GM19395 (cell line): Measurements from ENCODE around the gene DCAF8.
A peak's percentile ranks its signal among the peaks of the same experiment; 100 is the strongest.

Experiments
- ATAC-seq: cut with Tn5 transposase; IDR thresholded peaks from one replicate; pipeline ENCODE4 v1.9.1; 2021; ENCODE audit warnings: mild to moderate bottlenecking, moderate library complexity; ENCODE audit not compliant: unreplicated experiment

DCAF8 gene

DNA sequence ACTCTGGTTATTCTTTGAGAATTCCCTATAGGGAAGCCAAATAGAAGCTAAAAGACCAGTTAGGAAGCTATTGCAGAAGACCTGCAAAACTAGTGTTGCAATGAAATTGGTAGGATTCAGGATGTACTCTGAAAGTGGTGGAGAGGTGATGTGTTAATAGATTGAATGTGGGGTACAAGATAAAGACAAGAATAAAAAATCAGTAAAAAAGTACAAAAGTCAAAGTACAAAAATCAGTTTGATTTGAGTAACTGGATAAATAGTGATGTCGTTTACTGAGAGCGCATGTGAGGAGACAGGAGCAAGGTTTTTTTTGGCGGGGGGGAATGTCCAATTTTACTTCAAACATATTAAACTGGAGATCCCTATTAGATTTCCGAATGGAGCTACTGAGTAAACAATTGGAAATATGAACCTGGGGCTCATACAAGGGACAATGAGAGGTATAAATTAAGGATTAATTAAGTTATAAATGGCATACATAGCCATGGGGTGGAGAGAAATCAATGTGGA, 2.5 kb upstream of the DCAF8 start:
- no peak for ATAC-seq

DNA sequence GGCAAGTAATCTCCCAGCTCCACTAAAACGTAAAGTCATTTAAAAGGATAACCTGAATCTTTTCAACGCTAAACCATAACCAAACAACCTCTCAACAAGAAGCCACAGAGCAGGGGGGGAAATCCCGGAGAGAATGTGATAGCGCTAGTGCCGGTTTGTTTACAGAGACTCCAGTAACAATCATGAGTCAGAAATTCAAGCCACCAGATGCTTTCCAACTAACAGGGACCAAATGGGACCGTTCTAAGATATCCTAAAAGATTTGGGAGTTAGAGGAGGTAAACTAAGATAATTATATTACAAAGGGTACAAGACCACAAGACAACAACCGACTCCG, 825 bp downstream of the DCAF8 start:
- ATAC-seq = peak; percentile 49

DNA sequence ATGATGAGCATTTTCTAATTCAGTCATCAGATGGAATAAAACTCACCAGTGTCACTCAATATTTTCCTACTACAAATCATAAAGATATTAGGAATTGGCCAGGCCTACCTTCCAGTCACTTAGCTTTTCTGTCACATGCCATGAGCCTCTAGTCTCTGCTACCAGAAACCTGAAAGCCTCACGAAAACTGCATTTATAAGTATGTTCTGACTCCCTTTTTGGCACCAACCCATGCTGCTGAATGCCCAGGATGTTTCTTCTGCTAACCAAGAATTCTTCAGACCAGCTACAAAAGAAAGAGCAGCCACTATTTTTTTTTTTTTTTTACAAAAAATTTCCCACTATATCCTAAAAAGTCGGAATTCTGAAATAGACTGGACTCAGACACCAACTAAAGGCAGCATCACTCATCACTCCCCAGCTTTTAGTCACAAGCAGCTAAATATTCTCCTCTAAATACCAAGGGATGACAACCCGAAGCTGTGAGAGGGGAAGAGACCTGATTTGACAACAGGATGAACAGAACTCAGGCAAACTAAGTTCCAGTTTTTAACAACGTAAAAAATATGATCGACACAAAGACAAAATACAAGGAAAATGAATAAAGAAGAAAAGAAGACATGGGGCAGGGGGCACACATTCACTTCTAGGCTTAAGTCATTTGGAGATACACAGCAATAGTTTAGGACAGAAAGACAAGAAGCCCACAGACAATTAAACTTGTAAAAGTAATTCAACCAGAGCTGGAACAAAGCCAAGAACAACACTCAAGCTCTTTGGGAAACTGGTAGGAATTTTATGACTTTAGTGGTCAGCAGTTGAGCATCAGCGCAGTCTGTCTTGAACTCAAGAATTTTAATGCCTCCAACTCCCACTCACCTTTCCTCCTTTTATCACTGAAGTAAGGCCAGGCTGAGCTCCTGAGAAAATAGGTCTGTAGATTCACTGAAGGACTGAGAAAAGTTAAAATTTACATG, 1.7 kb downstream of the DCAF8 start:
- no peak for ATAC-seq

DNA sequence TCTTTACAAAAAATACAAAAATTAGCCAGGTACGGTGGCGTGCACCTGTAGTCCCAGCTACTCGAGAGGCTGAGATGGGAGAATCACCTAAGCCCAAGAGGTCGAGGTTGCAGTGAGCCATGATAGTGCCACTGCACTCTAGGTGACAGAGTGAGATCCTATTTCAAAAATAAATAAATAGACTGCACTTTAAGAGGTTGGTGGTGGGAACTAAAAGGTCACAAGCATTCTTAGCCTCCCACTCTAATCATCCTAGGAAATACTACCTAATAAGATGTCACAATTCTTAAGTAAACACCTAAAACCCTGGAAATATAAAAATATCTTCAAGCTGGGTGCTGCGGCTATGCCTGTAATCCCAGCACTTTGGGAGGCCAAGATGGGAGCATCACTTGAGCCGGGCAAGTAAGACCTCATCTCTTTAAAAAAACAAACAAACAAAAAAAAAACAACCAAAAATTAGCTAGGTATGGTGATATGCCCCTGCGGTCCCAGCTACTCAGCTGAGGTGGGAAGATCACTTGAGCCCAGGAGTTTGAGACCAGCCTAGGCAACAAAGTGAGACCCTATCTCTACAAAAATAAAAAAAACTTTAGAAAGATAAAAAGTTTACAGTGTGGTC, 4.1 kb downstream of the DCAF8 start:
- no peak for ATAC-seq

DNA sequence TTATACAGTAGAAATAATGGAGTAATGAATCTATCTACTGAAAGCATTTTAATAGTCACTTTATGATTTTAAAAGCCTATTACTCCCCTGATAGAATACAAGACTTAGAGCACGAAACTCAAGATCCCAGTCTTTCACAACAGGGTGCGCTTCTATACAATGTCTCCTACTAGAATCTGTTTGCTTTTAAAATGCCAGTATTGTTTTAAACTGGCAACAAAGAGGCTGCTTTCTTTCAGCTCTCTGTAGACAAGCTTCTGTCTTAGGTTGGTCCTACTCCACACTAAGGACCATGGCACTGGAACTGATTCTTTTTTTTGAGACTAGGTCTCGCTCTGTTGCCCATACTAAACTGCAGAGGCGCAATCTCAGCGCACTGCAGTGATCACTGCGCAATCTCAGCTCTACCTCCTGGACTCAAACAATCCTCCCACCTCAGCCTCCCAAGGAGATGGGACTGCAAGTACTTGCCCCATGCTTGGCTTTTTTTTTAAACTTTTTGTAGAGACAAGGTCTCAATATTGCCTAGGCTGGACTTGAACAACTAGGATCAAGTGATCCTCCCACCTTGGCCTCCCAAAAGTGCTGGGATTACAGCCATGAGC, 4.8 kb downstream of the DCAF8 start:
- ATAC-seq = no peak

DNA sequence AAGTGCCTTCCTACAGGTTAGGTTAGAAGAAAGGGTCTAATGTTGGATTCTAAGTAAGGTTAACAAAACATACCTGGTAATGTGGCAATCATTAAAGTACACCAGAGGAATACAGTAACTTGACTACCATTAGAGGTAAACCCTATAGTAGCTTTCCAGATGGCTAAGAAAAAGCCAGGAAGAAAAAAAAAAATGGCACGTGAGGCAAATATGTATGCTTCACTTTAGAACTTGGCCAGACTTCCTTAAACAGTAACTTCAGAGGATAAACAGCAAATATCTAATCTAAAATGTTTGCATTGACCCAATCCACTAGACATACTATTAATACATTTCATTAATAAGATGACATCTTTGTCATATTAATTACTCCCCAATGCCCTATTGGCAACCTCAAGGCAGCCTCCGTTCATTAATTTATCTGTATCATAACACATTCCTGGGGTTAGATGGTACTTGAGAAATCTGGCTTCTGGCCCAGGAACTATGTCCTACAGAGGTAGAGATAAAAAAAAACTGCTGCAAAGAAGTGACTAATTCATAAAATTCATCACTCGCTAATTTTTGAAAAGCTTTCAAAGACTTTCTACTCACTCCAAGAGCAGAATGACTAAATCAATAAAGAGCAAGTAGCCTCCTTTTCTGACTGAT, 5.8 kb downstream of the DCAF8 start:
- ATAC-seq = no peak

DNA sequence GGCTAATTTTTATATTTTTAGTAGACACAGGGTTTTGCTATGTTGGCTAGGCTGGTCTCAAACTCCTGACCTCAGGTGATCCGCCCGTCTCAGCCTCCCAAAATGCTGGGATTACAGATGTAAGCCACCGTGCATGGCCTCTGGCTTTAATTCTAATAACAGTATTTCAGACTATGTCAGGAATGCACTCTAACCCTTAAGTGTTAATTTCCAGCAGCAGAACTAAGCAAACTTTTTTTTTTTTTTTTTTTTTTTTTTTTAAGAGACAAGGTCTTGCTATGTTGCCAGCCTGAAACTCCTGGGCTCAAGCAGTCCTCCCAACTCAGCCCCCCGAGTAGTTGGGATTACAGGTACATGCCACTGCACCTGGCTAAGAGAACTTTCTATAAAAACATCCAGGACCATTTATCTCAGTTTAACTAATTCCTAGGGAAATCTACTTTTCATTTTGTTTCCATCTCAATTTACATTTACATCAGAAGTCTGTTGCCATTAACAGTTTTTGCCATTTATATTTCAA, 6.5 kb downstream of the DCAF8 start:
- ATAC-seq = no peak

DNA sequence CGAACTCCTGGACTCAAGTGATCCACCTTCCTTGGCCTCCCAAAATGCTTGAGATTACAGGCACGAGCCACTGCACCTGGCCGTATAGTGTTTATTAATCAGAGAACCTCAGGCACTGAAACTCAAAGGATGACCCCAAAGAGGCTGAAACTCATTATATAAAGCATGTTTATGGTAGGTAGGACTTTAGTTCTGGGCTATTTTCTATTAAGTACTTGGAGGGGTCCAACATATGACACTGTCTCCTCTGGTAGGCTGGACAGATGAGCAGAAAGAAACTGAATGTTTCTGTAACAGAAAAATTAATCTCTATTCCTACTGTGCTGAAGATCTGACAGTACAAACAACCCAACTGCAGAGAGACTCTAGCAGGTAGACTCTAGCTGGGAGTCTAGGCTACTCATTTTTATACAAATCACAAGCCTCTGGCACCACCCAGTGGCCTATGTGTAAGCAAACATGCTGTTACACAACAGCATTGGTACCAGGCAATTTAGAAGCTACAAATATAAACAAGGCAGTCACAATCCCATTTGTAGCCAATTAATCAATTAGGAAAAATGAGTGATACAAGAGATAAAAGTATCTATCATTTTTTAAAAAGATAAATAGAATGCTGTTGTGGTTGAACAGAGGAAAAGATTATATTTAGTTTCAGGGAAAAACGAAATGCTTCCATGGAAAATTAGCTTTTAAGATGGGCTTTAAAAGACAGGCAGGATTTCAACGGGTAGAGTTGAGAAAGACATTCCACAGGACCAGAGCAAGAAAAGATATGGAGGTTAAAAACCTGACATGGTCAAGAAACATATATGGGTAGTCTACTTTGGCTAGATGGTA, 10.4 kb downstream of the DCAF8 start:
- peak; percentile 75 for ATAC-seq

DNA sequence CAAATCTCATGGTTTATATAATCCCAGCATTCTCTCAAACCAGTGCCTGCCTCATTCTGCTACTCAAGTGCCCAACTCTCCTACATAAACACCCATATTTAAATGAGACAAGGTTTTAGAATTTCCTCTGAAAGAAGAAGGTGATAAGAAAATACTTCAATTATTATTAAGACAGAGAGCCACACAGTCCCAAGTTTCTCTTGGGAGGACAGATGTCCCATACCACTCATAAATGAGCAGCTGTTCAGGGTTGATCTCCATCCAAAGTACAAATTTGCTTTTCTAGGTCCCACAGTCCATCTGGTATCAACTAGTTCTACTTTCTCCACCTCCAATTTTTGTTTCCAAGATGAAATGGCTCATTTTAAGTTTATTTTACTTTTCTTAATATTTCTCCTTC, 11.3 kb downstream of the DCAF8 start:
- ATAC-seq = no peak

DNA sequence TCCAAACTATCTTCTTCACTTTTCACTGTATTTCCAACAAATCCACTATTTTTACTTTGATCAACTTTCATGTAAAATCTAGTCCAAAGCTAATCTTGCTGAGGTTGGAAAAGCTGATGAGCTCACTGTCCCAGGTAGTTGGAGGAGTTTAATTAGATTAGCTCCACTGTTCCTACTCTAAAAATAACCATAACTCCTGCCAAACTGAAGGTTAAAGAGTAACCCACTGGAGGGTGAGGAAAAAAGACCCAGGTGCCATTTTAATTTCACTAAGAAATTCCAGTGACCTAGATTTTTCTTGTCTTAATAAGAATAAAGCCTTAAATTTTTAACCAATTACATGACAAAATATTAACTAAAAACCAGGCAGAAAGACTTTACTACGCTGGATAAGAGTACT, 15.3 kb downstream of the DCAF8 start:
- no peak for ATAC-seq

DNA sequence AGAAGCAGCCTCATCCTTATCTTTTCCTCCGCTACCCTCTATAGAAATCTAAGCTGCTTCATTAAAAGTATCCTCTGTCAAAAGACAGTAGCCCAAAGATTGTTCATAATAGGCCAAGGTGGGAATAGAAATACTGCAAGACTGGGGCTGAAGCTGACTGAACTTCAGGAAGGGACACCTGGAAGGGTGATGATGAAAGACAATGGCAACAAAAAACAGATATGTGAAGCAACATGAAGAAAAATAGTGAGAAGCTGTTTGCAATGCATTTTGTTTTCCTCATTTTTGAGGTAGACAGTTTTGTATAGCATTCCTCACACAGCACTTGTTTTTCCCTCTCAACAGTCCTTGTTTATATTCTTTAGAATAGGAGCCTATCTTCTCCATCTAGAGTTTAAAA, 16.9 kb downstream of the DCAF8 start:
- no peak for ATAC-seq

DNA sequence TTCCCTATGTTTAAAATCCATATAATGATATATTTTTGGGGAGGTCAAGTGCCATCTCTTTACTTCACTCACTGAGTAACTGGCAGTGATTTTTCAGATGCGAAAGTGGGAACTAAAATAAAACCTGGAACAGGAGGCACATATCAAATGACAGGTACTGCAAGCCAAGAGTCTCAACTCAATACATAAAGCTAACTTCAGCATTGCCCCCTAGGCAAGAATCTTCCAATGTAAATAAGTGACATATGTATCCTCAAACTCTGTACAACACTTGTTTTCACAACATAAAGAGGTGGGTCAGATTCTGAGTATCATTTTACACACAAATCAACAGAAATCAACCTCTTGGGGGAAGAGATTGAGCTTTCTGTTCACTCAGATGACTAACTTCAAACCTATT, 18.1 kb downstream of the DCAF8 start:
- no peak for ATAC-seq

DNA sequence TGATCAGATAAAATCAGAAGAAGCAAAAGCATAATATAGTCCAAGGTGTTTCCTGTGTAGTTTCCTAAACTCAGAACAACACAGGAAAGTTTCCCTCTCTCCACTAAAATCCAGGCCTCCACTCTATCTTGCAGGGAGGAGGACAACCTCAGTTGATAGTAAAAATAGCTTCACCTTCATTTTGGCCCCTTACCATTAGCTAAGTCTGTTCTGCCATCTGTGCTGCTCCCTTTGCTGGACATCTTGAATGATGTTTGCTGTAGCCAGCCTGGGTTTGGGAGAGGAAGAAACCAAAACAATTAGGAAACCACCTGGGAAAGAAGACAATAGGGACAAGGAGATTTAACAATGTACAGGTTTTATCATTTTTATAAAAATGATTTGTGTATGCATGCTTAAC, 18.6 kb downstream of the DCAF8 start:
- no peak for ATAC-seq

DNA sequence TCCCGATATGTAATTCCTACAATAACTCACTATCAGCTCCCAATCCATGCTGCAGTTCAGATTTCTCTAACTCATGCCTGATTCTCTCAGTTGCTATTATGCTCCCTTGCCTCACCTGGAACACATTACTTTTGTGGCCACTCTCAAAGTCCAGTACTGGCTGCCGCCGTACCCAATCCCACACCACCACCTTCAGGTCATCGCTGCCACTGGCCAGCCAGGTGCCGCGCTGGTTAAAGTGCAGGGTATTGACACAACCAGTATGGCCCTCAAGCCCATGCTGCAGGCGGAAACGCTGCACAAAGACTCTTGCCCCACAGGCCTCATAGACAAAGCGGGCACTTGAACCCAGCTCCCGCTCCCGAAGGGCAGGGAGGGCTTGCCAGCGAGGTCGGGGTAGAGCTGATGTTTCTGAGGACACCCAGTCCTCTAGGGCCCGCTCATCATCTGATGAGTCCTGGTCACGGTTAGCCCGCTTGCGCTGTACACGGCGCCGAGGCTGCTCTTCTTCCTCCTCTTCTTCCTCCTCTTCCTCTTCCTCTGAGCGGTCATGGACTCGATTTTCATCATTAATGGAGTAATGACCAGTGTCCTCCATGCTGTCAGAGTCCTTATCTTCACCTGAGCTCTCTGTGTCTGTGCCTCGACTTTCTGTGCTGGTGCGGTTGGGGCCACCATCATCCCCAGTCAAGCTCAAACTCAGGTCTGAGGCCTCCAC, 22.6 kb downstream of the DCAF8 start:
- ATAC-seq = no peak

DNA sequence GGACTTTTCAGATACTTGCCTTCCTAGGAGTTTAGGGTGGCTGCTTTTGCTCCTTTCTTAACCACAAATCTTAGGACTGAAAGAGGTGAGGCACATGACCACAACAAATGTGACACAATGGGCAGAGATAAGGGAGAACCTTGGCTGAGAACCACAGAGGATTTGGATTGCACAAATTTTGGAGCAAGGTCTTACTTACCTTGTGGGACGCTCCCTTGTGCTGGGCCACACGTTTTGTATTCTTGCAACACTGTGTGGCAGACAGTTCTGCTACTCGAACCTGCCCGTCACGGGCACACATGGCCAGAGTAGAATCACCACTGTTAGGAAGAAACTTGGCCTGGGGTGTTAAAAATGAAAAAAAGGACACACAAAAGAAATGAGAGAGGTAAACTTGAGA, 23.9 kb downstream of the DCAF8 start:
- ATAC-seq = no peak

DNA sequence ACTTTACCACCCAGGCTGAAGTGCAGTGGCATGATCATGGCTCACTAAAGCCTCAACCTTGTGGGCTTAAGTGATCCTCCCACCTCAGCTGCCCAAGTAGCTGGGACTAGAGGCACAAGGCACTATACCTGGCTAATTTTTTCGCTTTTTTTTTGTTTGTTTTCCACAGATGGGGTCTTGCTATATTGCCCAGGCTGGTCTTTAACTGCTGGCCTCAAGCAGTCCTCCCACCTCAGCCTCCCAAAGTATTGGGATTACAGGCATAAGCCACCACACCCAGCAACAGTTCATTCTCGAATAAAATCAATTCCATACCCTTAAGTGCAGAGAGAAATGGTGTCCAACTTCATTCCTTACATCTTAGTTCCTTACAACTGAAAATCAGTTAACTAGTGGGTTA, 24.8 kb downstream of the DCAF8 start:
- ATAC-seq = no peak

DNA sequence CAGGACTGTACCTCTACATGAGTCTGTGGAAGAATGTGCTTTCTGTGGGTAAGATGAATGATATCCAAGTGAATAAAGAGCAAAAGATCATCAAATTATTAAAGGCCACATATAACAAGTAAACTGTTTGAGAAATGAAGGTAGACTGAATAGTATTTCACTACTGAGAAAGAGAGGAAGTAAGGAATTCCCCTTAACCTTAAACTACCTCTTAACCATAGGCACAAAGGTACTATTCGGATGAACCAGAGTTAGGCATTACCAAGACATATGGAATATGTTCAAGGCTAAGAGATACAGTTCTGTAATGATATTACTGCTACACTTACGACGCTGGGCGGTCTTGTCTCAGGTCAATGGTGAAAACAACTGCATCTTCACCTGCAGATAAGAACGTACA, 25.5 kb downstream of the DCAF8 start:
- no peak for ATAC-seq

DNA sequence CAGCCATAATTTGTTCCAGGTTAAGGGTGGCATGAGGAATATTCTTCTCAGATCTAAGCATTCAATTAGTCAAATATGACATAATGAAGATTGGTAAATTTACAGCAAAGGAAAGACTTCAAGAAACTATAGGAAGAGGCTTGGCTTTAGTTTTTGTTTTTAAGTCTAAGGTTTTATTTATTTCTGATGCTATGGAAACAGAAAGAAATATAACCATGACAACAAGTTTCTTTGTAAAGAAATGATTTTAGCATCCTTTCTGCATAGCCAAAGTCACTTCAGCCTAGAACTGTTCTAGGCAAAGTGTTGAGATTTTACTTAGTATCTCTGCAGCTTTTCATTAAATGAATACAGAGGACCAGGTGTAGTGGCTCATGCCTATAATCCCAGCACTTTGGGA, 29.4 kb downstream of the DCAF8 start:
- no peak for ATAC-seq

DNA sequence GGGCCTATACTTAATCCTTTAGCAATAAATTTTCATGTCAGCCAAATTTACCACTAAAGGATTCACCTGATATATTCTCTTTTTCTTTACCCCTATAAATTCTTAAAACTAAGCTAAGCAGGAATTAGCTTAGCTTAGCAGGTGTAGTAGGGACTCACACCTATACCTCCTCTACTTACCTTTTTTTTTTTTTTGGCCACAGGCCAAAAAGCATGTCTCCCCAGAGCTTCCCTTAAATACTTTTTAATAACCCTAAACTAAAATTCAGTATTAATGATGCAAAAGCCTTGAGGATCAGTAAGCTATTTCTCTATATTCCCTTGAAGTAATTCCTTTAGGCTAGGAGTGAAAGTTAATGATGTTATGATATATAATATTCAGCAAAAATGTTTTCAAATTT, 33.9 kb downstream of the DCAF8 start:
- ATAC-seq = no peak

DNA sequence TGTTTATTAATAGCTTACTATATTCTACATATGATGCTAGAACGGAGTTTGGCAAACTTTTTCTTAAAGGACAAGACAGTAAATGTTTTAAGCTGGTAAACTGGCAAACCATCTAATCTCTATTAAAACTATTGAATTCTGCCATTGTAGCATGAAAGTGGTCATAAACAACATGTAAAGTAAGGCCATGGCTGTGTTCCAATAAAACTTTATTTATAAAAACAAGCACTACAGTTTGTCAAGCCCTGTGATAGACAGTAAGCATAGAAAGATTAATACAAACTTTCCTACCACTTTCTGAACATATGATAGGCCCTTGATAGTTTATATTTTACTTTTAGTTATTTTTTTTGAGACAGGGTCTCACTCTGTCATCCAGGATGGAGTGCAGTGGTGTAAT, 34.8 kb downstream of the DCAF8 start:
- no peak for ATAC-seq
